Calu3 (cell line): ENCODE measurements around the gene CCDC18. TPM values are rescaled to one million over a fixed set of nuclear protein-coding genes. Genes with fewer than 3 reads are reported as not detected.

ENCODE experiments used
- BruUV-seq: library from RNA; stranded (reverse); fragments of 400-500 nt; replicated peaks from 2 replicates; lab custom pipeline; 2021; lab: Mats Ljungman, UMichigan
- CTCF ChIA-PET: fragments of 300-600 bp; sonication (Branson Sonifier 250); formaldehyde crosslinking; loops from one replicate; lab custom pipeline; 2022; ENCODE audit warnings: antibody characterized with exemption; lab: Charles Lee
- DNase-seq: peaks from one replicate; pipeline ENCODE4 v3.0.0; 2022
- H3K27ac Mint-ChIP-seq: one replicate; pipeline ENCODE4 v1.8.0; 2022; ENCODE audit warnings: mixed read lengths; ENCODE audit not compliant: unreplicated experiment
- H3K27me3 Mint-ChIP-seq: one replicate; pipeline ENCODE4 v1.8.0; 2022; ENCODE audit warnings: mixed read lengths; ENCODE audit not compliant: unreplicated experiment
- H3K36me3 Mint-ChIP-seq: one replicate; pipeline ENCODE4 v1.8.0; 2022; ENCODE audit warnings: mild to moderate bottlenecking, moderate library complexity, mixed read lengths; ENCODE audit not compliant: insufficient read depth, unreplicated experiment
- H3K4me1 Mint-ChIP-seq: one replicate; pipeline ENCODE4 v1.8.0; 2022; ENCODE audit warnings: mild to moderate bottlenecking, low read depth, mixed read lengths; ENCODE audit not compliant: unreplicated experiment
- H3K4me3 Mint-ChIP-seq: one replicate; pipeline ENCODE4 v1.8.0; 2022; ENCODE audit warnings: mild to moderate bottlenecking, low read depth, moderate library complexity, mixed read lengths; ENCODE audit not compliant: unreplicated experiment
- H3K9me3 Mint-ChIP-seq: one replicate; pipeline ENCODE4 v1.8.0; 2022; ENCODE audit warnings: low read depth, mixed read lengths; ENCODE audit not compliant: unreplicated experiment
- intact Hi-C: fragments of 100-400 bp; cut with micrococcal nuclease; formaldehyde crosslinking; loops from one replicate; pipeline ENCODE4 v1.10.0; 2022; ENCODE audit not compliant: unreplicated experiment
- total RNA-seq: library from RNA; stranded (reverse); gene quantifications from 2 replicates; pipeline ENCODE4 v1.2.3, GENCODE V29; 2022
- TF ChIP-seq, protein P1 (sequence below): fragments of 200-600 bp; IDR thresholded peaks from one replicate; pipeline ENCODE4 v1.8.0; 2022; ENCODE audit warnings: antibody characterized with exemption; ENCODE audit not compliant: unreplicated experiment

Gene CCDC18
- total RNA-seq, 1 experiment from 2014 or later = 22.7 TPM

DNA sequence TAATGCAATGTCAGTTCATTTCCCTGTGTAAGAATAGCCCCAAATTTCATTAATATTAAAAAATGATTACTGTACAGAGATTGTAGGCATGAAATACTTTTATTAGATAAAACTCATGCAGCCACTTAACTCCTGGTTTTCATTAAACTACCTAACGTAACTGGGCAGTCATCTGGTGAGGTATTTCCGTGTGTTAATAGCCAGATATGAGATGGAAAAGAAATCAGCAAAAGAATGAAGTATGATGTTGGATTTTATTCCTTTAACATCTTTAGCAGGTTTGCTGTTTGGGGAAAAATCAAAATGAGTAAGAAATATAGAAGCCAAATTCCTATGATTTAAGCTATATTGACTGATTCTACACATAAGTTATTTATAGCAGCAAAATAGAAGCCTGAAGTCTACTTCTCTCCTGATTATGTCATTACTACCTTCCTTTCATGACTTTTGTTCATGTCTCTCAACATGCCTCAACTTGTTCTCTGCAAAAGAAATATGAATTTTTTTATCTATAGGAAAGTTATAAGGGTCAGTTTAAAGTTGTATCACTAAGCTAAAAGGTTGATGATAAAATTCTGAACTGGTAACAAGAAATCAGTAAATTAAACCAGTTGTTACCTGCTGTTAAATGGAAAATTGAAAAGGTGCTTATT lies 42.6 kb downstream of the CCDC18 start:
- intact Hi-C loops = no loop called here
- no peak for DNase-seq
- no peak overlapping the region for H3K4me3 Mint-ChIP-seq
- no TSS peak for BruUV-seq
- H3K4me1 Mint-ChIP-seq = no peaks in the 10 kb centered on the region
- CTCF ChIA-PET = no interaction called here
- peaks cover 2% of the 10 kb centered on the region for H3K9me3 Mint-ChIP-seq
- H3K36me3 Mint-ChIP-seq = peaks cover 15% of the 10 kb centered on the region
- H3K27me3 Mint-ChIP-seq = no peaks in the 10 kb centered on the region
- H3K27ac Mint-ChIP-seq = no peak overlapping the region
- TF ChIP-seq, protein P1, sequence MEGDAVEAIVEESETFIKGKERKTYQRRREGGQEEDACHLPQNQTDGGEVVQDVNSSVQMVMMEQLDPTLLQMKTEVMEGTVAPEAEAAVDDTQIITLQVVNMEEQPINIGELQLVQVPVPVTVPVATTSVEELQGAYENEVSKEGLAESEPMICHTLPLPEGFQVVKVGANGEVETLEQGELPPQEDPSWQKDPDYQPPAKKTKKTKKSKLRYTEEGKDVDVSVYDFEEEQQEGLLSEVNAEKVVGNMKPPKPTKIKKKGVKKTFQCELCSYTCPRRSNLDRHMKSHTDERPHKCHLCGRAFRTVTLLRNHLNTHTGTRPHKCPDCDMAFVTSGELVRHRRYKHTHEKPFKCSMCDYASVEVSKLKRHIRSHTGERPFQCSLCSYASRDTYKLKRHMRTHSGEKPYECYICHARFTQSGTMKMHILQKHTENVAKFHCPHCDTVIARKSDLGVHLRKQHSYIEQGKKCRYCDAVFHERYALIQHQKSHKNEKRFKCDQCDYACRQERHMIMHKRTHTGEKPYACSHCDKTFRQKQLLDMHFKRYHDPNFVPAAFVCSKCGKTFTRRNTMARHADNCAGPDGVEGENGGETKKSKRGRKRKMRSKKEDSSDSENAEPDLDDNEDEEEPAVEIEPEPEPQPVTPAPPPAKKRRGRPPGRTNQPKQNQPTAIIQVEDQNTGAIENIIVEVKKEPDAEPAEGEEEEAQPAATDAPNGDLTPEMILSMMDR = no peak

GRCh38 chr1:93235261-93235660 lies 54.7 kb downstream of the CCDC18 start:
- TF ChIP-seq, protein P1 = no peak
- no peak for DNase-seq
- CTCF ChIA-PET = no interaction called here
- Mint-ChIP-seq H3K4me1 (no peaks in the 10 kb centered on the region), H3K36me3 (peaks cover 11% of the 10 kb centered on the region), H3K27me3 (no peaks in the 10 kb centered on the region), H3K27ac (no peak overlapping the region), H3K4me3 (no peak overlapping the region), H3K9me3 (peaks cover 3% of the 10 kb centered on the region)
- intact Hi-C loops = no loop called here
- BruUV-seq = no TSS peak

GRCh38 chr1:93237021-93237420 lies 56.5 kb downstream of the CCDC18 start:
- CTCF ChIA-PET = no interaction called here
- peaks cover 17% of the 10 kb centered on the region for H3K36me3 Mint-ChIP-seq
- peaks cover 2% of the 10 kb centered on the region for H3K9me3 Mint-ChIP-seq
- intact Hi-C loops = no loop called here
- DNase-seq = no peak
- H3K27me3 Mint-ChIP-seq = no peaks in the 10 kb centered on the region
- no peak overlapping the region for H3K27ac Mint-ChIP-seq
- H3K4me3 Mint-ChIP-seq = no peak overlapping the region
- BruUV-seq = no TSS peak
- H3K4me1 Mint-ChIP-seq = no peaks in the 10 kb centered on the region
- TF ChIP-seq, protein P1 = no peak

GRCh38 chr1:93238425-93238824 lies 57.9 kb downstream of the CCDC18 start:
- Mint-ChIP-seq H3K36me3 (peaks cover 24% of the 10 kb centered on the region), H3K4me3 (no peak overlapping the region), H3K27me3 (no peaks in the 10 kb centered on the region), H3K9me3 (no peaks in the 10 kb centered on the region), H3K4me1 (no peaks in the 10 kb centered on the region), H3K27ac (no peak overlapping the region)
- TF ChIP-seq, protein P1 = no peak
- no peak for DNase-seq
- intact Hi-C loops = no loop called here
- CTCF ChIA-PET = no interaction called here
- BruUV-seq = no TSS peak
